ENCODE data around the gene KLHL4. TPM values are rescaled to one million over a fixed set of nuclear protein-coding genes. Genes with fewer than 3 reads are reported as not detected.

The KLHL4 gene
- total RNA-seq, 2 experiments from 2014 or later = not detected

GRCh38 chrX:87489071-87489470 is 28.5 kb upstream of the KLHL4 start:
- no peak for TF ChIP-seq CTCF (IDR thresholded peaks at IDR 0.05)
- ChIA-PET CTCF (no interaction called here), POLR2A (no interaction called here)
- no peak overlapping the region for H3K27ac Mint-ChIP-seq
- no peak for DNase-seq
- H3K9me3 Mint-ChIP-seq = no peaks in the 10 kb centered on the region
- no peaks in the 10 kb centered on the region for H3K36me3 Mint-ChIP-seq (ENCODE audit: low read depth)
- H3K9me3 ChIP-seq (ENCODE audit: control insufficient read depth in 1 of 2, insufficient read depth in 1 of 2, low read length in 2 of 2) = no peaks in the 10 kb centered on the region
- H3K4me3 Mint-ChIP-seq = no peak overlapping the region
- H3K4me3 ChIP-seq (ENCODE audit: low read length) = no peak overlapping the region
- no peaks in the 10 kb centered on the region for H3K36me3 ChIP-seq (ENCODE audit: insufficient read depth, low read length)
- no peak for ATAC-seq (ENCODE audit: poor library complexity)
- H3K27me3 Mint-ChIP-seq = no peaks in the 10 kb centered on the region
- no peaks in the 10 kb centered on the region for H3K4me1 ChIP-seq (ENCODE audit: insufficient read depth, low read length)
- no peaks in the 10 kb centered on the region for H3K4me1 Mint-ChIP-seq (ENCODE audit: low read depth)
- intact Hi-C loops (cut with DNase I, micrococcal nuclease) = no loop called here
- no peaks in the 10 kb centered on the region for H3K27me3 ChIP-seq (ENCODE audit: control insufficient read depth in 1 of 2, insufficient read depth in 2 of 2, low read length in 2 of 2)
- H3K27ac ChIP-seq (ENCODE audit: low read depth in 1 of 2, low read length in 2 of 2) = no peak overlapping the region

GRCh38 chrX:87515836-87516235 is 1.8 kb upstream of the KLHL4 start:
- Histone ChIP-seq H3K4me1 (ENCODE audit: insufficient read depth, low read length) (no peaks in the 10 kb centered on the region), H3K36me3 (ENCODE audit: insufficient read depth, low read length) (no peaks in the 10 kb centered on the region), H3K9me3 (ENCODE audit: control insufficient read depth in 1 of 2, insufficient read depth in 1 of 2, low read length in 2 of 2) (no peaks in the 10 kb centered on the region), H3K27me3 (ENCODE audit: control insufficient read depth in 1 of 2, insufficient read depth in 2 of 2, low read length in 2 of 2) (no peaks in the 10 kb centered on the region), H3K4me3 (ENCODE audit: low read length) (no peak overlapping the region), H3K27ac (ENCODE audit: low read depth in 1 of 2, low read length in 2 of 2) (no peak overlapping the region)
- no peak for TF ChIP-seq CTCF (IDR thresholded peaks at IDR 0.05)
- DNase-seq (no peak), ATAC-seq (ENCODE audit: poor library complexity) (no peak)
- Mint-ChIP-seq H3K4me3 (no peak overlapping the region), H3K27me3 (no peaks in the 10 kb centered on the region), H3K27ac (no peak overlapping the region), H3K36me3 (ENCODE audit: low read depth) (no peaks in the 10 kb centered on the region), H3K9me3 (no peaks in the 10 kb centered on the region), H3K4me1 (ENCODE audit: low read depth) (no peaks in the 10 kb centered on the region)
- intact Hi-C loops (cut with DNase I, micrococcal nuclease) = no loop called here
- POLR2A ChIA-PET = no interaction called here
- CTCF ChIA-PET = no interaction called here

- H3K4me1 Mint-ChIP-seq (ENCODE audit: low read depth) = no peaks in the 10 kb centered on the region
- no peak overlapping the region for H3K27ac Mint-ChIP-seq
- intact Hi-C loops (cut with DNase I, micrococcal nuclease) = no loop called here
- no peak overlapping the region for H3K4me3 Mint-ChIP-seq
- Histone ChIP-seq H3K27me3 (ENCODE audit: control insufficient read depth in 1 of 2, insufficient read depth in 2 of 2, low read length in 2 of 2) (no peaks in the 10 kb centered on the region), H3K9me3 (ENCODE audit: control insufficient read depth in 1 of 2, insufficient read depth in 1 of 2, low read length in 2 of 2) (no peaks in the 10 kb centered on the region), H3K36me3 (ENCODE audit: insufficient read depth, low read length) (no peaks in the 10 kb centered on the region), H3K4me3 (ENCODE audit: low read length) (no peak overlapping the region), H3K4me1 (ENCODE audit: insufficient read depth, low read length) (no peaks in the 10 kb centered on the region), H3K27ac (ENCODE audit: low read depth in 1 of 2, low read length in 2 of 2) (no peak overlapping the region)
- CTCF ChIA-PET = no interaction called here
- no peaks in the 10 kb centered on the region for H3K36me3 Mint-ChIP-seq (ENCODE audit: low read depth)
- H3K27me3 Mint-ChIP-seq = no peaks in the 10 kb centered on the region
- no peak for TF ChIP-seq CTCF (IDR thresholded peaks at IDR 0.05)
- no peak for DNase-seq
- H3K9me3 Mint-ChIP-seq = no peaks in the 10 kb centered on the region
- POLR2A ChIA-PET = no interaction called here
- ATAC-seq (ENCODE audit: poor library complexity) = no peak
Measured at GRCh38 chrX:87516717-87517121, 883 bp upstream of the KLHL4 start.
